ENCODE results near the gene MS4A18.

MS4A18 gene

DNA sequence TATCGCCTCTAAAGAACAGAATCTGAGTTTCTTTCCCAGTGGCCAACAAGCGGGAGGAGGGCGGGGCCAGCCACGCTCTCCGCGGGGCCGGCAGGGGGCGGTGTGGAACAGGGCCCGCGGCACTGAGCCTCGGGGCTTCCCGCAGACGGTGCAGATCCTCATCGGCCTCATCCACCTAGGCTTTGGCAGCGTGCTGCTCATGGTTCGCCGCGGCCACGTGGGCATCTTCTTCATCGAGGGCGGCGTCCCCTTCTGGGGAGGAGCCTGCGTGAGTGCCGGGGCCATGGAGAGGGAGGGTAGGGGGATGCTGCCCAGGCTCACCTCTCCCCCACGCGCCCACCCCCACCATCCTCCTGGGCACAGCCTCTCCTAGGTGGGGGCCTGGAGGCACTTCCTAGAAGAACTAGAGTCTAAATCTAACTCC is 42.9 kb downstream of the MS4A18 start:
- POLR2A ChIA-PET, result no interaction called here
- DNase-seq (ENCODE audit: extremely low spot score), result no peak
- CTCF ChIA-PET, result interaction anchor here (1.3 kb wide), 1 partner anchor 8 kb away, joined by 5 read pairs; no protein-coding TSS in a partner anchor

DNA sequence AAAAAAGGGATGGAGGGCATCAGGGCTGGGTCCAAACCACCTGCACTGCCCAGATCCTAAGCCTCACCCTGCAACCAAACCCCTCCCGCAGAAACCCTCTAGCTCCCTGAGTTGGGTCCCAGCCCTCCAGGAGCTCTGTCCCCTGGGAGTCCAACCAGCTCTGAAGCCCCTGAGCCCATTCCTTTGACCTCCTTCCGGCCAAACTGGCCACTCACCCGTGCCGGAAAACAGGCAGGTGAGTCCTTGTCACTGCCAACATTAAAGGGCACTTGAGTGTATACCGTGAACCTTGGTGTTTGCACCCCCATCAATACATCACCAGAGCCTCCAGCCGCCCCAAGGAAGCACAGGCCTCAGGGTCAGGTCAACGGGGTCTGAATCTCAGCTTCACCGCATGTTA is 43.7 kb downstream of the MS4A18 start:
- DNase-seq (ENCODE audit: extremely low spot score), result no peak
- CTCF ChIA-PET, result no interaction called here
- POLR2A ChIA-PET, result interaction anchor here (1.4 kb wide), 1 partner anchor 139 kb away, joined by 3 read pairs; no protein-coding TSS in a partner anchor
- no peak for TF ChIP-seq ZNF384 (IDR thresholded peaks at IDR 0.05)
- no peak for TF ChIP-seq ELF4 (IDR thresholded peaks at IDR 0.05)
- TF ChIP-seq FOXM1 (IDR thresholded peaks at IDR 0.05; ENCODE audit: borderline replicate concordance), result no peak
- TF ChIP-seq CTBP1 (IDR thresholded peaks at IDR 0.05; ENCODE audit: borderline replicate concordance), result no peak
- TF ChIP-seq SP1 (IDR thresholded peaks at IDR 0.05), result no peak
- no peak for TF ChIP-seq L3MBTL2 (conservative IDR thresholded peaks at IDR 0.05)
- TF ChIP-seq FOXA1 (IDR thresholded peaks at IDR 0.05), result no peak
- TF ChIP-seq TARDBP (IDR thresholded peaks at IDR 0.05), result no peak
- TF ChIP-seq ARNT (IDR thresholded peaks at IDR 0.05), result no peak
- TF ChIP-seq, protein P1, sequence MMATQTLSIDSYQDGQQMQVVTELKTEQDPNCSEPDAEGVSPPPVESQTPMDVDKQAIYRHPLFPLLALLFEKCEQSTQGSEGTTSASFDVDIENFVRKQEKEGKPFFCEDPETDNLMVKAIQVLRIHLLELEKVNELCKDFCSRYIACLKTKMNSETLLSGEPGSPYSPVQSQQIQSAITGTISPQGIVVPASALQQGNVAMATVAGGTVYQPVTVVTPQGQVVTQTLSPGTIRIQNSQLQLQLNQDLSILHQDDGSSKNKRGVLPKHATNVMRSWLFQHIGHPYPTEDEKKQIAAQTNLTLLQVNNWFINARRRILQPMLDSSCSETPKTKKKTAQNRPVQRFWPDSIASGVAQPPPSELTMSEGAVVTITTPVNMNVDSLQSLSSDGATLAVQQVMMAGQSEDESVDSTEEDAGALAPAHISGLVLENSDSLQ (IDR thresholded peaks at IDR 0.05), result no peak
- TF ChIP-seq HDGF (IDR thresholded peaks at IDR 0.05; ENCODE audit: borderline replicate concordance), result no peak

More for the DNA sequence above, 42.9 kb downstream of the MS4A18 start:
- TF ChIP-seq CTBP1 (IDR thresholded peaks at IDR 0.05; ENCODE audit: borderline replicate concordance), result no peak
- TF ChIP-seq TARDBP (IDR thresholded peaks at IDR 0.05), result no peak
- TF ChIP-seq NFRKB (IDR thresholded peaks at IDR 0.05), result no peak
- no peak for TF ChIP-seq ELF4 (IDR thresholded peaks at IDR 0.05)
- no peak for TF ChIP-seq LEF1 (IDR thresholded peaks at IDR 0.05; ENCODE audit: borderline replicate concordance)
- no peak for TF ChIP-seq FOXK2 (IDR thresholded peaks at IDR 0.05)
- TF ChIP-seq FOXM1 (IDR thresholded peaks at IDR 0.05; ENCODE audit: borderline replicate concordance), result no peak
- TF ChIP-seq SUZ12 (IDR thresholded peaks at IDR 0.05), result no peak
- TF ChIP-seq, protein P1 (IDR thresholded peaks at IDR 0.05), result no peak
- TF ChIP-seq ARNT (IDR thresholded peaks at IDR 0.05), result no peak

DNA sequence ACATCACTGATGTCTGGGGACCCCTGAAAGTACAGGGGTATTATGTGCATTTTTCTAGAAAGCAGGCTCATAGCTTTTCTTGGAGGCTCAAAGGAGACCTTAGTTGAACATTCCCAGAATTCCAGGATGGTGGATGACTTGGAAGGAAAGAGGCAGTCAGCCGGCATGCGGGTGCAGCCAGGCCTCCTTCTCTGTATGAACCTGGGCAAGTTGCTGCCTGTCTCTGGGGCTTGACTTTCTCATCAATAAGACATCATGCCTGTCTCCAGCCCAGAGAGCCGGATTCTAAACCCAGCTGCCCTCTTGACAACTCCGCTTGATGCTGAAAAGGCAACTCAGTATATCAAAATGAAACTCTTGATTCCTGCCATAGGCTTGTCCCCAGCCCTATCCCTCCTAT is 44.8 kb downstream of the MS4A18 start:
- ChIA-PET CTCF (no interaction called here), POLR2A (interaction anchor here (1.4 kb wide), 1 partner anchor 138 kb away, joined by 3 read pairs; no protein-coding TSS in a partner anchor)
- DNase-seq (ENCODE audit: extremely low spot score), result no peak
- no peak for TF ChIP-seq SP1 (IDR thresholded peaks at IDR 0.05)
- TF ChIP-seq FOXM1 (IDR thresholded peaks at IDR 0.05; ENCODE audit: borderline replicate concordance), result no peak
- no peak for TF ChIP-seq BHLHE40 (IDR thresholded peaks at IDR 0.05; ENCODE audit: borderline replicate concordance)
- no peak for TF ChIP-seq FOXA1 (IDR thresholded peaks at IDR 0.05)
- TF ChIP-seq ELF4 (IDR thresholded peaks at IDR 0.05), result no peak
- no peak for TF ChIP-seq ZNF384 (IDR thresholded peaks at IDR 0.05)
- TF ChIP-seq ARNT (IDR thresholded peaks at IDR 0.05), result no peak
- TF ChIP-seq FOXK2 (IDR thresholded peaks at IDR 0.05), result no peak
- TF ChIP-seq, protein P1 (IDR thresholded peaks at IDR 0.05), result no peak
- TF ChIP-seq NFRKB (IDR thresholded peaks at IDR 0.05), result no peak
- TF ChIP-seq LEF1 (IDR thresholded peaks at IDR 0.05; ENCODE audit: borderline replicate concordance), result no peak
- no peak for TF ChIP-seq L3MBTL2 (conservative IDR thresholded peaks at IDR 0.05)
- TF ChIP-seq SUZ12 (IDR thresholded peaks at IDR 0.05), result no peak
- TF ChIP-seq TARDBP (IDR thresholded peaks at IDR 0.05), result no peak
- TF ChIP-seq HDGF (IDR thresholded peaks at IDR 0.05; ENCODE audit: borderline replicate concordance), result no peak

DNA sequence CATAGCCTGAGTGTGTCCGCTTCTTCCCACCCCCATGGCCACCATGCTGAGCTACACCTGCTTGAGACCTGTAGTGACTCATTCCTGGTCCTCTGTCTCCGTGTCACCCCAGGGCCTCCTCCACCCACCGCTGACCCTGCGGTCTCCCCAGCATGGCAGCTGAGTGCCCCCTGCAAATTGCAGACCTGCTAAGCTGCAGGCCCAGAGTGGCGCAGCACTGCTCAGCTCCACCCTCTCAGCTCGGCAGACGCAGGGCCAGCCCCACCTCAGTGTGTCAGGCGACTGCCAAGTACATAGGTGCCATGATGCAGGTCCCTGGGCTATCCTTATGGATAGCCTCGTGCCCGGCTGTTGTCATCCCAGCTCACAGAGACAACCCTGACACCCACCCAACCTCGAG is 45.3 kb downstream of the MS4A18 start:
- CTCF ChIA-PET, result no interaction called here
- POLR2A ChIA-PET, result interaction anchor here (1.4 kb wide), 1 partner anchor 137 kb away, joined by 3 read pairs; no protein-coding TSS in a partner anchor
- DNase-seq (ENCODE audit: extremely low spot score), result no peak
- TF ChIP-seq, protein P1 (IDR thresholded peaks at IDR 0.05), result no peak
- TF ChIP-seq TARDBP (IDR thresholded peaks at IDR 0.05), result no peak
- no peak for TF ChIP-seq ARNT (IDR thresholded peaks at IDR 0.05)
- no peak for TF ChIP-seq ELF4 (IDR thresholded peaks at IDR 0.05)
- no peak for TF ChIP-seq L3MBTL2 (conservative IDR thresholded peaks at IDR 0.05)
- TF ChIP-seq LEF1 (IDR thresholded peaks at IDR 0.05; ENCODE audit: borderline replicate concordance), result no peak
- no peak for TF ChIP-seq FOXM1 (IDR thresholded peaks at IDR 0.05; ENCODE audit: borderline replicate concordance)
- TF ChIP-seq SUZ12 (IDR thresholded peaks at IDR 0.05), result no peak

DNA sequence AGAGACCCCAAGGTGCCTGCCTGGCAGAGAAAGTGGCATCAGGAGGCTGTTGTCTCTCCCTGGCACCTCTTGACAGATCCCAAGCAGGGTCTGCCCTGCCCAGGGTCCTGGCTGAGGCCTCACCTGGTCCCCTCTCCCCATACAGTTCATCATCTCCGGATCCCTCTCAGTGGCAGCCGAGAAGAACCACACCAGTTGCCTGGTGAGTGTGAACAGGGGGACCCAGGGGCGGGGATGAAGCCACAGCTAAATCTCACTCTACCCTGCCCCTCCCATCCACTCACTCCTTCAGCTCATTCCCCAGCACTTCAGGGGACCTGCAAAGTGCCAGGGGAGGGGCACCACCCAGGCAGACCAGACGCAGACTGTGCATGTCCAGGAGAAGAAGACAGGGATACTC is 46.6 kb downstream of the MS4A18 start:
- POLR2A ChIA-PET, result no interaction called here
- no peak for DNase-seq (ENCODE audit: extremely low spot score)
- CTCF ChIA-PET, result no interaction called here
- TF ChIP-seq NFRKB (IDR thresholded peaks at IDR 0.05), result no peak
- no peak for TF ChIP-seq SP1 (IDR thresholded peaks at IDR 0.05)
- no peak for TF ChIP-seq CTBP1 (IDR thresholded peaks at IDR 0.05; ENCODE audit: borderline replicate concordance)
- no peak for TF ChIP-seq BHLHE40 (IDR thresholded peaks at IDR 0.05; ENCODE audit: borderline replicate concordance)

DNA sequence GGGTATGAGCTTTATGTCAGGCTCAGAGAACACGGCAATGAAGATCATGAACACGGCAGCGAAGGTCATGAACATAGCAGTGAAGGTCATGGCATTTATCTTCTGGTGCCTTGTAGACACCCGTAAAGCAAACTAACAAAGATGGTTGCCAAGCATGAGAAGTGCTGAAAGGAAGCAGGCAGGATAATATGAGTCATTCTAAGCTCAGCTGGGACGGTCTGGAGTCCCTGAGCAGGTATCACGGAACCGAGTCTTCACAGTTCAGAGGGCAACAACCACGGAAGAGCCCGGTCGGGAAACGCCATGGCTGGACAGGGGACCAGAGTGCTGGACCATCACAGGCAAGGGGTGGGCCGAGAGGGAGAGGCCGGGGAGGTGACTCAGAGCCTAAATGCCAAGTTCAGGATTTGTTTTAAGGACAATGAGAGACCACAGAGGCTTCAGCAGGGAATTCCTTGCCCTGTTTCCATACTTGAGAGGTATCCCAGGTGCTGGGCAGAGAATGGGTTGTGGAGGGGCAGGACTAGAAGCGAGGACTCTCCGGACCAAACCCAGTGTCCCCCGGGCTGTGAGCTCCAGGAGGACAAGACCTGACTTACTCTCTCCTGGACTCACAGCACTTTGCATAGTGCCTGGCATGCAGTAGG is 47.5 kb downstream of the MS4A18 start:
- CTCF ChIA-PET, result interaction anchor here (0.9 kb wide), 1 partner anchor 9 kb away, joined by 3 read pairs; no protein-coding TSS in a partner anchor
- no peak for TF ChIP-seq L3MBTL2 (conservative IDR thresholded peaks at IDR 0.05)
- TF ChIP-seq BHLHE40 (IDR thresholded peaks at IDR 0.05; ENCODE audit: borderline replicate concordance), result no peak
- TF ChIP-seq ELF4 (IDR thresholded peaks at IDR 0.05), result no peak
- no peak for TF ChIP-seq FOXA1 (IDR thresholded peaks at IDR 0.05)
- TF ChIP-seq LEF1 (IDR thresholded peaks at IDR 0.05; ENCODE audit: borderline replicate concordance), result no peak
- no peak for TF ChIP-seq FOXM1 (IDR thresholded peaks at IDR 0.05; ENCODE audit: borderline replicate concordance)
- DNase-seq (ENCODE audit: extremely low spot score), result no peak
- POLR2A ChIA-PET, result no interaction called here

Data from HEK293T (cell line).